HG03432 (cell line): ENCODE measurements around the gene TRAF3IP1.
A peak's percentile ranks its signal among the peaks of the same experiment; 100 is the strongest.

Experiments used
- ATAC-seq: cut with Tn5 transposase; IDR thresholded peaks from one replicate; pipeline ENCODE4 v1.9.1; 2021; ENCODE audit warnings: mild to moderate bottlenecking, moderate library complexity; ENCODE audit not compliant: unreplicated experiment

The TRAF3IP1 gene

GRCh38 chr2:238287737-238288649, 32.3 kb upstream of the TRAF3IP1 start, which contains the start of gene PER2:
Gene PER2, minus strand, starts transcription at chr2:238288610. Its CDS starts 10,674 bp downstream, at chr2:238277936.
- ATAC-seq = peak; percentile 45

DNA sequence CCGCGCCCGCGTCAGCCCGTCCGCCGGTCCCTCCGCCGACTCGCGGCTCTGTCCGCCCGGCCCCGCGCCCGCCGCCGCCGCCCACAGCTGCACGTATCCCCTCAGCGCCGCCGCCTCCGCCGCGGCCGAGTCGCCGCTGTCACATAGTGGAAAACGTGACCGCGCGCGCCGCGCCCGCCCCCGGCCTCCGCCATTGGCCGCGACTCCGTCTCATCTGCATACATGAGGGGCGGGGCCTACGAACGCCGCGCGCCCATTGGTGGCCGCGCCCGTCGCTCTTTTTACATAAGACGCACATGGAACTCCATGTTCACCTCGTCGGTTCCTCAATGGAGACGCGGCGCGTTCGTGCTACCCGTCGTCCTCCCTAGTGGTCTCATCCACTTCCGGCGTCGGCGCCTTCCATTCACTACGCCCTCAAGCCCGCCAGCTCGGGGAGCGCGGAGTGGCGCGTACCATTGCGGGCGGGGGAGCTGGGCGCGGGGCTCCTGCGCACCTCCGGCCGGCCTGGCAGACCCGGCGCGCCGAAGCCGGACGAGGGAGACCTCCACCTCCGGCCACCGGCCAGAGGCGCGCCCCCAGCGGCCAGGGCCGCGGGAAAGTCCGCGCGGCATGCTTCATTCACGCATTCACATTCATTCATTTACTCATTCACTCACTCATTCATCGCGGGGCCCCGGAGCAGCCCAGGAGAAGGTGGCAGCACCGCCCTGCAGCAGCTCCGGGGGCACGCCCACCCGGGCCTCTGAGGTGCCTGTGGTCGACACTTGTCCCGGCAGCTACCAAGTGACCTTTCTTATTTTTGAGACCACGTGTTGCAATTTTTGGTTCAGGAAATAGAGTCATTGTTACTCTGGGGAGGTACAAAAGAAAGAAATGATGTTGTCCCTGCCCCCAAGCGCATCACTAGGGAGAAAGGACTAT, 31.4 kb upstream of the TRAF3IP1 start:
- ATAC-seq = peak; percentile 92

GRCh38 chr2:238289574-238289973, 30.7 kb upstream of the TRAF3IP1 start:
- no peak for ATAC-seq

GRCh38 chr2:238290091-238290509, 30.2 kb upstream of the TRAF3IP1 start:
- no peak for ATAC-seq

GRCh38 chr2:238290715-238291549, 29.4 kb upstream of the TRAF3IP1 start:
- no peak for ATAC-seq

- no peak for ATAC-seq
These were observed 28.6 kb upstream of the TRAF3IP1 start for GRCh38 chr2:238291550-238292281.

- ATAC-seq = no peak
These were observed 26.3 kb upstream of the TRAF3IP1 start for GRCh38 chr2:238294046-238294392.

DNA sequence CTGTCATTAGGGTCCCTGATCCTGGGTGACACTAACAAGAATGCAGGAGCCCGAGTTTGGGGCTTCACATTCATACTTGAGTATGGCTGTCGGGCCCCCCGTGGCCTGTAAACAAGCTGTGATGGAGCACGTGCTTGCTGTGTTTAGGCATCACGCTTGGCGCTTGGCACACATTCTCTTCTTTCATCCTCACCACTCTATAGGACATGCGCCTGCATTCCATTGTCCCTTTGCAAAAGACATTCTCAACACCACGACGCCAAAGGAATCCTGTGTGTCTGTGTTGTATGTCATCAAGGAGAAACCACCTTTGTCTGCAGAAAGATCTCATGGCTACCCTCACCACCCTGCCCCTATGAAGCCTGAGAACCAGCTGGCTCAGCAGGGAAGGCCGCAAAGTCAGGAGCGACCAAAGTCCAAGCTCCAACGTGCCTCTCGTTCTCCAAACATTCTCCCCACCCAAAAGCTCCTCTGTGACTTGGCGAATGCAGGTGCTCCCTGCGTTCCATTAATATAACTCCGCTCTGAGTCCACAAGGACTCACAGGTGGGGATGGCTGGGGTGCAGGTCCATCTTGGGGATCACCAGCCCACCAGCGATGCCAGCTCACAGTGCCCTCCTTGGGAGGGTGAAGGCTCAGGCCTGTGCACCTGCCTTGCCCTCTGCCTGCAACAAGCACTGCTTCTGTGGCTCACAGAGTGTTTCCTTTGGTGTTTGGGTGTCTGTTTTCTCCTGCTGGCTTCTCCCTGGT, 25.8 kb upstream of the TRAF3IP1 start:
- ATAC-seq = no peak

GRCh38 chr2:238295144-238296112, 24.9 kb upstream of the TRAF3IP1 start:
- ATAC-seq = no peak

DNA sequence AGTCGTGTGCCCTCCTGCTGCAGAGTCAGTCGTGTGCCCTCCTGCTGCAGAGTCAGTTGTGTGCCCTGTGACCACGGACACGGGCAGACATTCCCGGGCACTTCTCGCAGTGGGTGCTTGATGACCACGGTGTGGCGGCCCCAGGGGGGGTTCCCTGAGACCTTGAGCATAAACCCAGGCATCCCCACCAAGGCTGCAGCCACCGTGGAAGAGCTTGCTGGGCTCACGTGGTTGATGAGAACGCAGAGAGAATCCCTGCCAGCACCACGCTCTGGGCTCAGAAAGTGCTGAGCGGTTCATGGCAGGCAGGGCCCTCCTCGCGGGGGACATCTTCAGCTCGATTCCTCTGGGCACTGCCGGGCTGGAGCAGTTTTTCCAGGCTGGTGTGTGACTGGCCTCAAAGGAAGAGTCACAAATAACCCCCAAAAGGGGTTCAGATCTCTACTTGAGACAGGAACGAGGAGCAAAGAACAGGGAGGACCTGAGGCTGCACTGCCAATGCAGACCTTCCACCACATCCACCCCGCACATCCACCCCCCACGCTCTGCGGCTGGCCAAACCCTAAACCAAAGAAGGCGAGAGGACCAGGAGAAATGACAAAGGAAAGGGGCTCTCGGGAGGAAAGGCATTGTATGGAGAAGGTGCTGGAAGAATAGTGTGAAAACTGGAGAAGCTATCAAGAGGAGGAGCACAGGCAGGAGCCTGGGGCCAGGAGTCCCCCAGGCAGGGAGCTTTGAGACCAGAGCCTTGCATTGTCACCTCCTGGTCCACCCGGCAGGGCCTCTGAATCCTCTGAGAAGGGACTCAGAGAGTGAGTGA, 23.5 kb upstream of the TRAF3IP1 start:
- ATAC-seq = no peak

GRCh38 chr2:238299803-238300202, 20.5 kb upstream of the TRAF3IP1 start:
- no peak for ATAC-seq

- no peak for ATAC-seq
These were observed 18.2 kb upstream of the TRAF3IP1 start for GRCh38 chr2:238302087-238302486.

- no peak for ATAC-seq
These were observed 17.6 kb upstream of the TRAF3IP1 start for GRCh38 chr2:238302751-238303150.

GRCh38 chr2:238304116-238304515, 16.2 kb upstream of the TRAF3IP1 start:
- no peak for ATAC-seq

- no peak for ATAC-seq
These were observed 15.0 kb upstream of the TRAF3IP1 start for GRCh38 chr2:238305092-238305862.

- no peak for ATAC-seq
These were observed 14.2 kb upstream of the TRAF3IP1 start for GRCh38 chr2:238305965-238306671.
